ENCODE measurements around the gene CSRP1. TPM values are rescaled to one million over a fixed set of nuclear protein-coding genes. Genes with fewer than 3 reads are reported as not detected.

CSRP1 gene
- total RNA-seq, result 10 to 100 TPM; 14.7 to 27.7 (median 24.3) TPM
- 10 to 100 TPM; 21.1 to 26.4 (median 23.2) TPM for polyA plus RNA-seq
- long read RNA-seq, donor 1, transcript CSRP1-201 (6 exons, 1,952 nt), result major isoform, 11 of 14 reads
- long read RNA-seq, donor 1, partial matches to known transcripts, result 0 of 14 reads
- long read RNA-seq, donor 1, other reads (novel, unspliced or antisense), result 3 of 14 reads
- long read RNA-seq, donor 2, full-length matches to known transcripts, result 12 of 14 reads
- long read RNA-seq, donor 2, partial matches to known transcripts, result 1 of 14 reads
- long read RNA-seq, donor 2, other reads (novel, unspliced or antisense), result 1 of 14 reads

DNA sequence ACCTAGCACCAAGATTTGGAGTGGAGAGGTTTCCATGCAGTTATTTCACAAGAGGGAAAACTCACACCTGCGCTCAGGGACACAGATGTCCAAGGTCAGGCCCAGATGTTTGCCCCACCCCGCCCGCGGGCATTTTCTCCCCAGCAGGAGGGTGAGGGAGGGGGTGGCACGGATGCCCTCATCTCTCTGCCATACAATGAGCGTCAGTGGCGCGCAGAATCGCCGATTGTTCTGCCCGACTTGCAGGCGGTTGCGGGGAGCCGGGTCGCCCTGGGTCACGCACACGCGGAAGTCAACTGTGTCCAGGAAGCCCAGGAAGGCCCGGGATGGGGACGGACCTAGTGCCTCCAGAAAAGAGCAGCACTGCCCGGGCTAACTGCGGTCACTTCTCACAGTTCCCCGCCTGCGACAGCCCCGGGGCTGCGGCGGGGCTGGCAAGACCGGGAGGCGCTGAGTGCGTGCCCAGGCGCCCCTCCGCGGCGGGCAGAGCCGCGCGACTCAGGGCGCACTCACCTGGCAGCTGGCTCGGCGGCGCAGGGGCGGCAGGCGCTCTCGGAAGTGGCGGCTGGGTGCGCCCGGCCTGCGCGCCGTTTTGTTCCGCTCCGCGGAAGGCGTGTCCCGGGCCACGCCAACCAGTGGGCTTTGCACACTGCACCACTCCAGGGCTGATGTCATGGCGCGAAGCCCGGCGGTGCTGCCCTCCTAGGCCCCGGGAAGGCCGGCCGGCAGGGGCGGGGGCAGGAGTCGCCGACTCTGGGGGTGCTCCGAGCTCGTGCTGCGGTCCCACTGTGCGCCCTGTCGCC is at the start of gene CSRP1:
CSRP1 (minus strand) TSS at position 567 of the 803 bp plus-strand sequence. CDS start 10,820 bp downstream, outside the sequence.
- DNase-seq (peak; percentile 82 to 90), ATAC-seq (peak; percentile 82 to 90 (median 88))
- Histone ChIP-seq H3K36me3 (ENCODE audit: insufficient read depth in 1 of 2, low read depth in 1 of 2) (no peaks in the 10 kb centered on the region), H3K27me3 (ENCODE audit: insufficient read depth in 3 of 3, low read length in 2 of 3) (peaks cover 0 to 6% (median 0%) of the 10 kb centered on the region in 3 donors), H3K9me3 (no peaks in the 10 kb centered on the region), H3K27ac (peak within 1 kb of the TSS; percentile 78), H3K4me3 (peak within 1 kb of the TSS; percentile 80), H3K4me1 (peaks cover 2% of the 10 kb centered on the region)
- intact Hi-C loops (cut with DNase I), result no loop called here
- 3 to 4% (median 3%) methylated on average over 59 to 71 of the region's 71 CpGs for WGBS, 3 donors
- no peak for TF ChIP-seq CTCF (IDR thresholded peaks at IDR 0.05)

DNA sequence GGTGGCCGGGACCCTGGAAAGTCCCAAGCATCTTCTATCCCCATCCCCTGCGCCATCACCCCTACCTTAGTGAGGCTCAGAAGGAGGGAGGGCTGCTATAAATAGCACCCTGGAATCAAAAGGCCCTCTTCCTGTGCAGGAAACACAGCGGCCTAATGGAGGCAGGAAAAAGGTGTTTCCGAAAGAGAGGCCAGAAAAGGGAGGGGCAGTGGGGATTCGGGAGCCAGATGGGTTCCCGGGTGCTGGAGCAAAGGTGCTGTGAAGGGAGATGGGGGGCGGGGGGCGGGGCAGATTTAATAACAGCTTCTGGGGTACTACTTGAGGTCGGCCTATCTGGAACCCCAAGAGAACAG is 48.6 kb upstream of the CSRP1 start:
- intact Hi-C loops (cut with DNase I), result loop anchor here in 1 of 2 donors (5.0 kb wide), 1 partner anchor 237 kb away; no protein-coding TSS in a partner anchor
- DNase-seq (no peak), ATAC-seq (no peak)
- TF ChIP-seq CTCF (IDR thresholded peaks at IDR 0.05), result no peak
- H3K4me1 ChIP-seq, result no peaks in the 10 kb centered on the region
- no peak overlapping the region for H3K4me3 ChIP-seq
- 77 to 83% (median 78%) methylated on average over 9 of the region's 9 CpGs for WGBS, 3 donors
- peak overlapping the region; percentile 60 for H3K27ac ChIP-seq
- H3K9me3 ChIP-seq, result no peaks in the 10 kb centered on the region
- H3K27me3 ChIP-seq (ENCODE audit: insufficient read depth in 3 of 3, low read length in 2 of 3), result no peaks in the 10 kb centered on the region
- no peaks in the 10 kb centered on the region for H3K36me3 ChIP-seq (ENCODE audit: insufficient read depth in 1 of 2, low read depth in 1 of 2)

DNA sequence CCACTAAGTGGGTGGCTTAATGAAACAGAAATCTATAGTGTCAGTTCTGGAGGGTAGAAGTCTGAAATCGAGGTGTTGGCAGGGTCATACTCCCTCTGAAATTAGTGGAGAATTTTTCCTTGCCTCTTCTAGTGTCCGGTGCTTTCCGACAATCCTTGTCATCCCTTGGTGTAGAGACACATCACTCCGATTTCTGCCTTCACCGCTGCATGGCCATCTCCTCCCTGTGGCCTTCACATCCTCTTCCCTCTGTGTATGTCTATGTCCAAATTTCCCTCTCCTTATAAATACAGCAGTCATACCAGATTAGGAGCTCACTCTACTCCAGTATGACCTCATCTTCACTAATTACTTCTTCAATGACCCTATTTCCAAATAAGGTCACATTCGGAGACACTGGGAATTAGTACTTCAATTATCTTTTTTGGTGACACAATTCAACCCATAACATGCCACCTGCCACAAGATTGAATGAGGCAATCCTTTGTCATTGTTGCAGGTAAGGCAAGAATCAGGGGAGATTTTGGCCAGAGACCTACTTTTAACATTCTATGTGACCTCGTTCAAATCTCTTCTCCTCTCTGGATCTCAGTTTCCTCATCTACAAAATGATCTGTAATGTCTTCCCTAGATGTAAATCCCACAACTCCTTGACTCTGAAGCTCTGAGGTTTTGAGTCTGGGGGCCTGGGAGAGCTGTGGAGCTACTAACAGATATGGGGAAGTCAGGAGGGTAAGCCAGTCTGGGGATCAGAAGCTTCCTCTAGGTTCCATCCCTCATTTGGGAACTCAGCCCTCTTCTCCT is 48.1 kb upstream of the CSRP1 start:
- Histone ChIP-seq H3K27me3 (ENCODE audit: insufficient read depth in 3 of 3, low read length in 2 of 3) (no peaks in the 10 kb centered on the region), H3K36me3 (ENCODE audit: insufficient read depth in 1 of 2, low read depth in 1 of 2) (no peaks in the 10 kb centered on the region), H3K27ac (peak overlapping the region; percentile 60), H3K4me3 (no peak overlapping the region), H3K4me1 (no peaks in the 10 kb centered on the region), H3K9me3 (no peaks in the 10 kb centered on the region)
- no peak for TF ChIP-seq CTCF (IDR thresholded peaks at IDR 0.05)
- no peak for ATAC-seq
- DNase-seq, result no peak
- WGBS, 3 donors, result 81 to 92% (median 85%) methylated on average over 7 of the region's 7 CpGs
- intact Hi-C loops (cut with DNase I), result loop anchor here in 1 of 2 donors (5.0 kb wide), 1 partner anchor 237 kb away; no protein-coding TSS in a partner anchor

DNA sequence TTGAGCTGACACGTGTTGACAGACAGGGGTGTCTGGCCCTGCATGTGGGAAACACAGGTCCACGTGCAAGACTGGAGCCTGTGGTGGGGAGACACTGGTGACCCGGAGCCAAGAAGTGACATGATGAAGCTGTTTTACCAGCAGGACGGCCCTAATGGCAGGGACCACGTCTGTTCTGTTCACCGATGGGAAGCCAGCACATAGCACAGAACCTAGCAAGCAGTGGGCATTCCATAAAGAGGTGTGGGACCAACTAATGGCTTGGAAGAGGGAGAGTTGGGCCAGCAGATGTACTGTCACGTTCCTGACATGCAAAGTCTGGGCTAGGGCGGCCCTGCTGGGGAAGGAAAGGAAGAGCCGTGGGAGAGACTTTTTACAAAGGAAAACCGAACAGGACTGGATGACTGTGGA is 47.3 kb upstream of the CSRP1 start:
- WGBS, 3 donors, result 45 to 58% (median 56%) methylated on average over 10 of the region's 10 CpGs
- Histone ChIP-seq H3K4me1 (no peaks in the 10 kb centered on the region), H3K27ac (peak overlapping the region; percentile 60), H3K4me3 (no peak overlapping the region), H3K9me3 (no peaks in the 10 kb centered on the region), H3K36me3 (ENCODE audit: insufficient read depth in 1 of 2, low read depth in 1 of 2) (no peaks in the 10 kb centered on the region), H3K27me3 (ENCODE audit: insufficient read depth in 3 of 3, low read length in 2 of 3) (no peaks in the 10 kb centered on the region)
- no peak for DNase-seq
- no peak for TF ChIP-seq CTCF (IDR thresholded peaks at IDR 0.05)
- ATAC-seq, result no peak
- intact Hi-C loops (cut with DNase I), result no loop called here

All from psoas muscle (tissue), 8 donors.